ENCODE results near the gene CHST7.

GRCh38 chrX:46547857-46548256 lies 25.7 kb upstream of the CHST7 start:
- no peak for TF ChIP-seq CTCF (IDR thresholded peaks at IDR 0.05; ENCODE audit: low read depth, low read length)
- TF ChIP-seq MAX (IDR thresholded peaks at IDR 0.05; ENCODE audit: low read depth, low read length), result no peak
- no peak for TF ChIP-seq POLR2A (IDR thresholded peaks at IDR 0.05; ENCODE audit: extremely low read depth, insufficient read length)
